Erythroblast (primary cell): ENCODE results near the gene LPAR2.

Experiments
- GATA1 ChIP-seq: IDR thresholded peaks from 2 replicates; pipeline ENCODE4 v1.6.1; 2011; ENCODE audit warnings: low read depth, mild to moderate bottlenecking, control low read depth, low read length, moderate library complexity
- POLR2A ChIP-seq: IDR thresholded peaks from 2 replicates; pipeline ENCODE4 v1.6.1; 2011; ENCODE audit warnings: mild to moderate bottlenecking, low read length

- no peak for TF ChIP-seq POLR2A
- TF ChIP-seq GATA1: no peak
These were observed 8.7 kb upstream of the LPAR2 start for GRCh38 chr19:19636573-19637185.
